Measurements from ENCODE around the gene ZDBF2.

The ZDBF2 gene

DNA sequence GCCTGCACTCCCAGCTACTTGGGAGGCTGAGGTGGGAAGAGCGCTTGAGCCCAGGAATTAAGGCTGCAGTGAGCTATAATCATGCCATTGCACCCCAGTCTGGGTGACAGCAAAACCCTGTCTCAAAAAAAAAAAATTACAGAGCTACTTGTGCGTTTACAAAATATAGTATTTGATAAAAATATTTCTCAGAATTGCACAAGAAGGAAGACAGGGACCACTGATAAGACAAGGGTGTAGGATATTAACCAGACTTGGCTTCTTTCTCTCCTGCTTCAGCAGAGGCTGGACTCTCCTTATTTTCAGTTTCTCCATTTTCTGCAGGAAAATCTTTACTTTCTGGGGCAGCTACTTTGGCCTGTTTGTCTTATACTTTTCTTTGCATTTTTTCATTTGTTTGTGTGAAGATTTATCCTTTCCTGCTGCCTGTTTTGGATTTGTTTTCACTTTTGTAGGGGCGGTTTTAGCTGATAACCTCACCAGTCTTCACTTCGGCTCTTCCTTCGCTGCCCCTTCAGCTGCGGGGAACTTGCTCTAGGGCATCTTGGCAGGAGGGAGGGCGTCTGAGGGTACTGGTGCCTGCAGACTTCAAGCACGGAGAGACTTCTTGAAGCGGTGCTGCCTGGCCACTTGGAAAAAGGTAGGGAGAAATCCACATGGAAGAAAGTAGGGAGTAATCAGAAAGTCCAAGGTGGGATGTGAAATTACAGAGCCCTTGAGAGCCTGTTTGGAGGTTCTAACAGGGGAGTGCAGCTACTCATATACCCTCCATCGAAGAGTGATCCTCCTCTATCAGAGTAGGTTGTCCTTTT is 14.9 kb upstream of the ZDBF2 start:
- ChIA-PET POLR2A (ENCODE audit: low non-redundant PET) (no interaction called here), CTCF (interaction anchor here (0.6 to 1.5 kb wide), 4 partner anchors 18 to 167 kb away, joined by 3 to 4 read pairs (median 3); no protein-coding TSS in a partner anchor)
- no peak overlapping the region for H3K27ac ChIP-seq
- TF ChIP-seq, protein P1, sequence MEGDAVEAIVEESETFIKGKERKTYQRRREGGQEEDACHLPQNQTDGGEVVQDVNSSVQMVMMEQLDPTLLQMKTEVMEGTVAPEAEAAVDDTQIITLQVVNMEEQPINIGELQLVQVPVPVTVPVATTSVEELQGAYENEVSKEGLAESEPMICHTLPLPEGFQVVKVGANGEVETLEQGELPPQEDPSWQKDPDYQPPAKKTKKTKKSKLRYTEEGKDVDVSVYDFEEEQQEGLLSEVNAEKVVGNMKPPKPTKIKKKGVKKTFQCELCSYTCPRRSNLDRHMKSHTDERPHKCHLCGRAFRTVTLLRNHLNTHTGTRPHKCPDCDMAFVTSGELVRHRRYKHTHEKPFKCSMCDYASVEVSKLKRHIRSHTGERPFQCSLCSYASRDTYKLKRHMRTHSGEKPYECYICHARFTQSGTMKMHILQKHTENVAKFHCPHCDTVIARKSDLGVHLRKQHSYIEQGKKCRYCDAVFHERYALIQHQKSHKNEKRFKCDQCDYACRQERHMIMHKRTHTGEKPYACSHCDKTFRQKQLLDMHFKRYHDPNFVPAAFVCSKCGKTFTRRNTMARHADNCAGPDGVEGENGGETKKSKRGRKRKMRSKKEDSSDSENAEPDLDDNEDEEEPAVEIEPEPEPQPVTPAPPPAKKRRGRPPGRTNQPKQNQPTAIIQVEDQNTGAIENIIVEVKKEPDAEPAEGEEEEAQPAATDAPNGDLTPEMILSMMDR (conservative IDR thresholded peaks at IDR 0.05; ENCODE audit: low read depth): no peak
- no peak for DNase-seq (ENCODE audit: low spot score)

DNA sequence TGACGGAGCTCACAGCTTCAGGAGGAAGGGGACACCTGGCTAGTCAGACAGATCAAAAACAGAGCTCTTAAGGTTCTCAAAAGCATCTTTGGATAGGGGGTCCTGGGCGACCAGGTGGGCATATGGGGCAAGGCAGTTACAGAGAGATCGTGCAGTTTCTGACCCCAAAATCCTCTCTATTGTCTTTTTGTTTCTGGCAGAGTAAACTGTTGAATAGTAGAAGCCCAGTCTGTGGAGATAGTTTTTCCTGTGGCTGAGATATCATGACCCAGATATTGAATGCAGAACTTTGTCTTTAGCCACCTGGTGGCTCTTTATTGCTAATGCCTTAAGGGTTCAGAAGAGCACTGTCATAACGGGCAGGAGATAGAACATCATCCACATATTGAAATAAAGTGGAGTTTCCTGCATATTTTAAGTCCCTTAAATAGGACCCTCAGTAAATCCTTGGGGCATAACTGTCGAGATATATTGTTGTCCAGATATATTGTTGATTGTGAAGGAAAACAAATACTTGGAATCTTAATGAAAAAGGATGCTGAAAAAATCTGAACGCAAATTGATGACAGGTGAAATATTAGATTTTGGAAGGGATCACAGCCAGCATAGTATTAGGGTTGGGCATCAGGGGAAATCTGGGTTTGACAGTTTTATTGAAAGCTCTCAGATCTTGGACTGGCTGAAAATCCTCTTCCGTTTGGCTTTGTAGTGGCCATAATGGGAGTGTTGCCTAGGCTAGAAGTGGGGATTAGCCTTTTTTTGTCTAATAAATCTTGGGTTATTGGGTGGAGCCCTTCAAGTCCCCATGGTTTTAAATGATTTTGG is 14.1 kb upstream of the ZDBF2 start:
- TF ChIP-seq, protein P1 (conservative IDR thresholded peaks at IDR 0.05; ENCODE audit: low read depth): peak; percentile 21; the same call in 1 of the 2 replicates
- ChIA-PET CTCF (interaction anchor here (0.6 to 1.5 kb wide), 3 partner anchors 9 to 130 kb away, joined by 3 to 4 read pairs (median 3); no protein-coding TSS in a partner anchor), POLR2A (ENCODE audit: low non-redundant PET) (no interaction called here)
- peak; percentile 36 for DNase-seq (ENCODE audit: low spot score)
- no peak overlapping the region for H3K27ac ChIP-seq

GRCh38 chr2:206263959-206264603 is 10.4 kb upstream of the ZDBF2 start:
- H3K27ac ChIP-seq: no peak overlapping the region
- DNase-seq (ENCODE audit: low spot score): no peak
- CTCF ChIA-PET: no interaction called here
- POLR2A ChIA-PET (ENCODE audit: low non-redundant PET): no interaction called here
- TF ChIP-seq, protein P1 (conservative IDR thresholded peaks at IDR 0.05; ENCODE audit: low read depth): no peak

GRCh38 chr2:206266130-206267125 is 8.0 kb upstream of the ZDBF2 start:
- TF ChIP-seq, protein P1 (conservative IDR thresholded peaks at IDR 0.05; ENCODE audit: low read depth): no peak
- ChIA-PET CTCF (no interaction called here), POLR2A (ENCODE audit: low non-redundant PET) (no interaction called here)
- H3K27ac ChIP-seq: no peak overlapping the region
- DNase-seq (ENCODE audit: low spot score): no peak

DNA sequence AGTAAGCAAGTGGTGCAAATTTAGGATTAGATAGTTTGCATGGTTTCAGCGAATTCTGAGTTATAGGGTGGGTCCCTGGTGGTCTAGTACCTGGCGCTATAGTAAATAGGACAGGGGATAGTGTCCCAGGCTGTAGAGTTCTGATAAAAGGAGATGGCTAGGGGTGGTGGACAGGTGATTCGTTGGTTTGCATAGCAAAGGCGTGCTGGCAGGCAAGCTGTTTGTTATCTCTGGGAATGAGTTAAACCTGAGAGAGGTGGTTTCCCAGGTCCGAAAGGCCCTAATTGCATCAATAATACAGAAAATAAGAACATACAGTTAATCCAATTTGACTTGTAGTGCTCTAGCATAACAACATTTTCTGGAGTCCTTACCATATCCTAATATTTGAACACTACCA is 6.9 kb upstream of the ZDBF2 start:
- ChIA-PET CTCF (interaction anchor here (0.6 kb wide), 1 partner anchor 9 kb away, joined by 3 read pairs; no protein-coding TSS in a partner anchor), POLR2A (ENCODE audit: low non-redundant PET) (no interaction called here)
- no peak overlapping the region for H3K27ac ChIP-seq
- DNase-seq (ENCODE audit: low spot score): no peak
- TF ChIP-seq, protein P1 (conservative IDR thresholded peaks at IDR 0.05; ENCODE audit: low read depth): no peak
